IMR-90 (cell line): Measurements from ENCODE around the gene RPS24.

ENCODE experiments used
- BHLHE40 ChIP-seq: fragments of 150-350 bp; IDR thresholded peaks from 2 replicates; pipeline ENCODE4 v1.6.1; 2016; ENCODE audit warnings: mild to moderate bottlenecking, low read depth, low read length
- CTCF ChIP-seq: conservative IDR thresholded peaks from 2 replicates; pipeline ENCODE4 v1.5.1; 2012; ENCODE audit warnings: mild to moderate bottlenecking, low read depth, low read length, improper control_type of control experiment
- MAZ ChIP-seq: IDR thresholded peaks from 2 replicates; pipeline ENCODE4 v1.6.1; 2012; ENCODE audit warnings: low read depth, mild to moderate bottlenecking, low read length, improper control_type of control experiment, moderate library complexity, borderline replicate concordance
- POLR2A ChIP-seq: IDR thresholded peaks from 2 replicates; pipeline ENCODE4 v1.6.1; 2012; ENCODE audit warnings: mild to moderate bottlenecking, low read depth, low read length
- RAD21 ChIP-seq: IDR thresholded peaks from 2 replicates; pipeline ENCODE4 v1.6.1; 2012; ENCODE audit warnings: low read length, improper control_type of control experiment
- RFX5 ChIP-seq: IDR thresholded peaks from 2 replicates; pipeline ENCODE4 v1.8.0; 2012; ENCODE audit warnings: low read depth, mild to moderate bottlenecking, low read length, moderate library complexity
- USF2 ChIP-seq: fragments of 150-350 bp; IDR thresholded peaks from 2 replicates; pipeline ENCODE4 v1.6.1; 2017; ENCODE audit warnings: mild to moderate bottlenecking, antibody characterized with exemption, low read length, low read depth

GRCh38 chr10:78035437-78035836 lies 1.8 kb downstream of the RPS24 start:
- TF ChIP-seq MAZ (no peak), RFX5 (no peak), POLR2A (no peak), CTCF (no peak), RAD21 (no peak), USF2 (no peak), BHLHE40 (no peak)
